Stimulated activated CD4-positive, alpha-beta T cell treated with anti-CD3 and anti-CD28 coated beads, Interleukin-12 subunit alpha, Interleukin-12 subunit beta, amount 100 ng/mL, for 48 hours (primary cell): Measurements from ENCODE around the gene NCKIPSD.

Source experiments
- DNase-seq, 3 donors: peaks; one replicate each; pipeline ENCODE4 v3.0.0-alpha.2; 2020; ENCODE audit warnings: low read depth in 2 of 3, low spot score in 1 of 3

NCKIPSD gene

DNA sequence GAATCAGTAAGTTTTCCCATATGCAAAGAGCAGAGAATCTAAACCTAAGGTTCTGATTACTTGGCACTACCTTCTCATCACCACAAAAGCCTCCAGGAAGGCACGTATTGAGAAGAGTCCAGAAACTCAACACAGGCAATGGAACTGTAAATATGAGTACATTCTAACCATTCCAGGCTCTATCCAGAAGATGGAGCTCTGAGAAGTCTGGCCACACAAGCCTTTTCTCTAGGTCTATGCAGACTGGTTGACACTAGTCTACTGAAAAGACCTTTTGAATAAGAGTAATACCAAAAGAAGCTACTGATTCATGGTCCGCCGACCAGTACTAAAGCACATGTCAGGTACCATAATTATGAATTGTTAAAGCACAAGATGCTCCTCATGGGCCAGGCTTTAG, 12.2 kb upstream of the NCKIPSD start:
- DNase-seq: no peak

DNA sequence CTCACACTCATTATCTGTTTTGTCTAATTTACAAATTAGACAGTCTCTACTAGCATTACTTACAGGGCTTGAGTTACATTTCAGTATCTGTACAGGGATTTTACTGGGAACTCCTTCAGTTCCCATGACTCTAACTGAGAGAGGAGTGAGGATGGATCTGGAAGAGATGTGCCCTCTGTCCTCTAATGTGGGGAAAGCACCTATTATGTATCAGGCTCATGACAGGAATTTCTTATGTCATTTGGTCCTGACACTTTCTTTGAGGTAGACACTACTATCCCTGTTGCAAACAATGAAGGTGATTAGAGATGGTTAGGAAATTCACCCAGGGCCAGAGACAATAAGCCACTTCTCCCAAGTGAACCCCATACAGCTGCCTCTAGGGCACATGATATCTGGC, 10.9 kb upstream of the NCKIPSD start:
- no peak for DNase-seq

DNA sequence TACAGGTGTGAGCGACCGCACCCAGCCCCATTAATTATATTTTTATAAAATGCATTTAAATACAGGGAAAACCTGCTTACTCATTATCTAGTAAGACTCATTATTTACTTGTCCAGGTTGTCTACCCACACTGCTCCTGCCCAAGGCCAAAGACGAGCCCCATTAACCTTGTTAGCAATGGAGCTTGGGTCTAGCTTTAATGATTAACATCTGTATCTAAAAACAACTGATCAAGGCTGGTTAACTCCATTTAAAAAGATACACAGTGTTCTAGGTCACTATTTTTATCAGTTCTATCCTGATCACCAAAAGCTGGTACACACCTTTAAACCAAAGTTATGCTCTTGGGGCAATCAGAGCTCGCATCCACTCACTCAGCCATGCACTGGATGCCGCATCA, 10.4 kb upstream of the NCKIPSD start:
- no peak for DNase-seq

DNA sequence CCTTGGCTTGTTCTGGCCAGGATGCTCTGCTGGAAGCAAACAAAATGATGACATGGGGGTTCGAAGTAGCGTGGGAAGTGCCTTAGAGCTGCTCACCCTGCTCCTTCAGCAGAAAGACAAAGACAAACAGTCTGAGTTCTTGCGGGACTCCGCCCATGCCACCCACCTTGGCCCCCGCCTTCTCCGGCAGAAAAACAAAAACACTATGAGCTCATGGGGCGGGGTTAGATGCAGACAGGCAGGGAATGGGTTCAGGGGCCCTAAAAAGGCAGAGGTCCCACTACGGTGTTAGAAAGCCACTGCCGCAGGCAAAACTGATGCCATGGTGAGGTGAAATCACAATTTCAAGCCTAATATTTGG, 9.7 kb upstream of the NCKIPSD start:
- no peak for DNase-seq

DNA sequence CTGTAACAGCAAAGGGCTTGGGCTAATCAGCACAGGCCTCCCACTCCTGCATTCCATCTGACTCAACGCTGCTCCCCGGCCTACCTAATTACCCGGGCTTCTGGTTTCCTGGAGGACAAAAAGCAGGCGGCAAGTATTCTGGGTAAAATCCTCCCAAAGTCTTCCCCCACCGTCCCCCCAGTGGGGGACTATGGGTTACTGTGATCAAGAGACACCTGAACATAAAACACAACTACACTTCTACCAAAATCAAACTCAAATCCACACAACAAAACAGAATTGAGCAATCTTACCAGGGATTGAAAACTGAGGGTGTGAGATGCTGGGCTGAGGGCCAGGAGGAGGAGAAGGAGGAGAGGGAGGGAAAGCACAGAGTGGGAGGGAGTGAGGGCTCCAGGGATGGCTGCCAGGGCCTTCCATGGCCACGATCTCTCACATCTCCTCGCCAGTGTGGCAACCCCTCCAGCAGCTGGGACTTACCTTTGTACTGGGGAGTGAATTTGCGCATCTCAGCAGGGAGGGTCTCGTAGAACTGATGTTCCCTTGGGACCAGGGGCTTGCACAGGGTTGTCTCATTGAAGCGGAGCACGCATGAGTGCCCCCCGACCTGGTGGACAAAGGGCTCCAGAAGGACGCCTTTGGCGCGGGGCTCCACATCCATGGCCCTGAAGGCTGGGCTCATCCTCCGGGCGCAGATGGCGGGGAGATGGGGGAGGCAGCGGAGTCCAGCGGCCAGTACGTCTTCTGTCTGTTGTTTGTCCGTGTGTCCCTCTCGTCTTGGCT, 9.1 kb upstream of the NCKIPSD start:
- no peak for DNase-seq

DNA sequence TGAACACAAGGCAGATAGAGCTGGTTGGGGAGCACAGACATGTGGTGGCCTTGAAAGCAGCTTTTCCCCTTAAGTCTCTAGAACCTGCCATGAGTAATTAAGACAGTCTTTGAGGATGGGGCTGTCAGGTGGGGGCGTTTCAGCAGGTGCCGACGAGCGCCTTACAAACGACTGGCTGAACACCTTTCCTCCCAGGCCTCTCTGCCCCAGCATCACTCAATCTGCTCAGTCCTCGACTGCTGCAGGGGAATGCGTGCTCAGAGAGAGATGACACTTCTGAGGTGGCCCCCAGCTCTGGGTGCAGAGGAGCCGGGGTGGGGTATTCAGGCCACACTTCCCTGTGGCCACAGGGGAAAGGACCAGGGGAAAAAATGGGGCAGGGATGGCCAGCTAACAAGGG, 8.1 kb upstream of the NCKIPSD start:
- no peak for DNase-seq

DNA sequence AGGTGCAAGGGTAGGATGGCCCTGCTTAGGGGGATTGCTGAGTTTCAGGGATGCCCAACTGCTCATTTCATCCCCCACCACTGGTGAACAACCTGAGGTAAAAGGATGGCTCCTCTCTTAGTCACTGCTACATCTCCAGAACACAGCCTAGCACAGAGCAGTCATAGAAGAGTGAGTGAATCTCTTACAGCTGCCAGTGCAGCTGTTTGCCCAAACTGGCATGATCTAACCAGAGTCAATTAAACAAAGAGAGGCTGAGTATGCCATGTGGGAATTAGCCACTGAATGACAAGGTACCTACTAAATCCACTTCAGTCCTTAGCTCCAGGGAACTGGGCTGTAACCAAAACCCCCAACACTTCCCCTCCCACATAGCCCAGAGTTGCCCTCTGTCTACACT, 6.8 kb upstream of the NCKIPSD start:
- DNase-seq: no peak

DNA sequence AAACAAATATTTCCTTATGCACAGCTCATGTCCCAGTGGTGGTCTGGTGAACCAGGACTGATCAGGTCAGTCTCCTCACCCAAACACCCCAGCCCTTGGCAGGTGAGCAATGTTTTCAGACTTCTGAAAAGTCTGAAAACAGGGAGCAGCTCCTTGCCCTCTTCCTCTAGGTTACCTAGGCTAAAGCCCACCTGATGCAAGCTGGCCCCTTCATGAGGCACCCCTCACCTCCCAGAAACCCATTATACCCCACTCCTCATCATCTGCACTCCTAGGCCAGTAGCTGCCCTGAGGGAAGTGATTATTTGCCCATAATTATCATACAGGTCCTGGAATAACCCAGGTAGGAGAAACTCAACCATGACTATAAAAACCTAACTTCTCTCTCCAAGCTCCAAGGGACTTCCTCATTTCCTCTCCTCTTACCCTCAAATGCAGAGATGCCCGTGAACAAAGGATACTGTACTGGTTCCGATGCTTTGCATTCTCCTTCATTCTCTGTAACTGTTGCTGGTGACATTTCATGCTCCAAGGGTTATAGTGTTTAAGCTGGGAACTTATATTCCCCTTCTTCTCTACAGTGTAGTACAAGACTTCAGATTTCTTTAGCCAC, 5.2 kb upstream of the NCKIPSD start:
- no peak for DNase-seq

DNA sequence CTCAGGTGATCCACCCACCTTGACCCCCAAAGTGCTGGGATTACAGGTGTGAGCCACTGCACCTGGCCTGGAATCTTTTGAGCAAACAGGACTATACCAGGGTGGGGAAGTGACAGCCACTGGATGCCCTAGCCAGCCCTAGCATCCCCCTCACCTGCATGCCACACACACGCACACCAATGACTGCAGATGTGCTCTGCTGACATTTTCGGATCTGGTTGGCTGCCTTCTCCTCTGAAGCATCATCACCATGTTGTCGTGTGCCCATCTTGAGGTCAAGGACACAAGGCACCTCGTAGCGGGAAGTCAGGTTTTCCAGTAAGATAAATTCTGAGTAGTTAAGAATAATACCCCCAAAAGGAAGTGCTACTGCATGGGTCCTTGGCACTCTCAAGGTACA, 3.7 kb upstream of the NCKIPSD start:
- DNase-seq: no peak

DNA sequence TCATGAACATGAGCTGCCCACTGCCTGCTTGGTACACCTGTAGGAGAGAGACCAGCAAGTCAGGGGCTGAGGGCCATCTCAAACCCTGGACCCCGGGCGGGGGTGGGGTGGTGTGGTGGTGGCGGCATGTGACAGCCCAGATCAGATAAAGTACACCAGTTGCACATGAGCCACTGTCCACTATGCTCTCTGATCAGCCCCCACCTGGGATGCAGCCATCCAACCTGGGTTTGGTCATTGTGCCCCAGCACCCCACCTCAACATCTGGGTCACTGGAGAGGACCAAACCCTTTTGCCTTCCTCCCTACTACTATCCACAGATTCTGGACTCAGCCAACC, 3.0 kb upstream of the NCKIPSD start:
- no peak for DNase-seq

DNA sequence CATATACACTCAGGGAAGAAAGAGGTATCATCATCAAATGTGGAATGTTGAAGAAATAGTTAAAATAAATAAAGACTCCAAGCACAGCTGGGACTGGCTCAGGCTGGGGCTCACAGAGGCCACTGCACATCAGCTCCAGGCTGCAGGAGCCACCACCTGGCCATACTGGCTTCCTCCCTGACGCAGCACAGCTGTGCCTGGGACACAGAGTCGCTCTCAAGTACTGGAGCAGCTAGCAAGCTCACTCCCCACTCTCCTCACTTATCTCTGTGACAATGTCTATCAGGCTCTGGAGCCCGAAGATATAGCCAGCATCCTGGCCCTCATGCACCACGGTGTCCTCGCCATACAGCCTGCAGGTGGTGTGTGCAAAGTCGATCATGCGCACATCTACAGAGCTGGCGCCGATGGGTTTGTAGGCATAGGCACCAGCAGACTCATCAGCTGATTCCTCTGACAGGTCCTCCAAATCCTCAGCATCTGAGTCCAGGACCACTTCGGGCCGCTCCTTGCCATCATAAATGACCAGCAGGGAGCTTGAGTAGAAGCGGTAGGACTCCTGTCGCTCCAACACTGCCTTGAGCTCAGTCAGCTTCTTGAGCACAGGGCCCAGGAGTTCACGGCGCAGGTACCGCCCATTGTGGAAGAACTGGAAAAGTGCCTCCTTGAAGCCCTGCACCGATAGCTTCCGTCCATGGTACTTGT, 2.5 kb upstream of the NCKIPSD start:
- no peak for DNase-seq

DNA sequence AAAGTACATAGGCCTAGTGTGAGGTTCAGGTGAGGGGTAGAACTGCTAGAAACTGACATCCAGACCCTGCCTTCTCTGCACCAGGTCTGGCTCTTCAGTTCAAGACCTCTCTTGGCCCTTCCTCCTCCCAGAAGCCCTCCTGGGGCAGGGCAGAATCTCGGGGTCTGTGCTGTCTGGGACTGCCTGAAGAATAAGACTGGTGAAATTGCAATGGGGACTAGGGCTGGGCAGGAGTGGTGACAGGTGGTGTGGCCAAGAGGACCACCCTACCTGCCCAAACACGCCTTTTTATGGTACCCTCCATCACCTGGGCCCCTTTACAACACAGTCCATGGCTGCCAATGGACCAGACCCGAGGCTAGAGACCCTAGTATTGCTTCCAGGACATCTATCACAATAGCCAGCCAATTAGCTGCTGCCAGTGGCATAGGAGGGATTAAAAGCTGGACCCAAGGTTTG, 1.5 kb upstream of the NCKIPSD start:
- no peak for DNase-seq

DNA sequence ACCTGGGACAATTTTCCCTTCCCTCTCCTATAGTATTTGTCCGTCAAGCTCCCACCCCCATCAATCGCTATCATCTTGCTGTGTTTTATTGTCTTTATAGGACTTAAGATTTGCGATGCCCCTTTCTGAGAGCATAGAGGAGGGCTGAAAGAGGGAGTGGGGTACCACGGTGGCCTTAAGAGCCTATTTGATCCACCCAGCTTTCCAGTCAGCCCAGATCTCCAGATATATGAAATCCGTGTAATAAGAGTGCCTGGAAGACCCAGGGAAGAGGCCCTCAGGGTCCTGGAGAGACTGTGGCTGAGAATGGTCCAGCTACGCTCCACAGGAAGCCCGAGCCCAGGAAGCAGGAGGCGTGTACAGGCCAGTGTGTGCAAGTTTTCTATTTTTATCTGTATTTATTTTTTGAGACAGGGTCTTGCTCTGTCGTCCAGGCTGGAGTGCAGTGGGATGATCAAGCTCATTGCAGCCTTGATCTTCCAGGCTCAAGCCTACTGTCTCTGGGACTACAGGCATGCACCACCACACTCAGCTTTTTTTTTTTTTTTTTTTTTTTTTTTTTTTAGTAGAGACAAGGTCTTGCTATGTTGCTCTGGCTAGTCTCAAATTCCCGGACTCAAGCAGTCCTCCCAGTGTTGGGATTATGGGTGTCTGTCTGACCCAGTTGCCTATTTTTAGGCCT, 964 bp upstream of the NCKIPSD start:
- DNase-seq: no peak

DNA sequence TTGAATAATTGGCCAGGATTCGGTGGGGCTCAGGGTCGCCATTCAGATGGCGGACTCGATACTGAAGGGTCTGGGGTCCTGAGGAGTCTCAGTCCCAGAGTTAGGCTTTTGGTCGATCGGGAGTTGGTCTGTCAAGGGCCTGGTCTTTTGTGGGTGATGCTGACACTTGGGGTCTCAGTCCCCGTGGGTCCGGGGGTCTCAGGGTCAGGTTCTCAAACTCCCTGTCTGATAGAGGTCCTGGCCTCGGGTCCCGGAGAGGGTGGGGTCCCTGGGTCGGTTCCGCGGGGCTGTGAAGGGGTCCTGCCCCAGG, 467 bp downstream of the NCKIPSD start:
- no peak for DNase-seq

DNA sequence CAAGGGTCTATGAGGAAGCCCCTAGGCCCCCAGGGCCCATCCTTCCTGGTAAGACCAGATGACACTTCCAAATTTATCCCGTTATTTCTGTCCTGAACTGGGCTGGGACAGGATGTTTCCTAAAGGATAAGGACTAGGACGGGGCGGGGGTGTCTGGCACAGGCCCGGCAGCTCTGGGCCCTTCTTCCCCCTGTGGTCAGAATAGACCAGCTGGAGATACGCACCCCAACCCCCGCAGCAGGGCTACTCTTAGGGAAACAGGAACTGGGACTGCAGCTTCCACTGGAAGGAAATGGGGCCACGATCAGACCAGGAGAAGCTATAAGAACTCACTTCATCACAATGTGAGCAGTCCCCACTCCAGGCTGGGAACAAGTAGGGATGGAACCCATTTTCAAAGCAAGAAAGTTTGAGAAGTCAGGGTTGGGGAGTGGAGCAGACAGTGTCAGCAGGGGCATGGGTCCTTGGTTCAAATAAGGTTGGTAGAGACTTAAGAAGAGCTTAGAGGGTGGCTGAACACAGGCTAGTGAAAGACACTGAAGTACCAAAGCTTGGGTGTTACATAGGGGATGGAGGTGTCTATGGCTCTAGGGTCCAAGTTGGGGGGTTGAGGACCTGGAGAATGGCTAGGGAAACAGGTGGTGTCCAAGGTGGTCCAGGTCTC, 1.1 kb downstream of the NCKIPSD start:
- no peak for DNase-seq

DNA sequence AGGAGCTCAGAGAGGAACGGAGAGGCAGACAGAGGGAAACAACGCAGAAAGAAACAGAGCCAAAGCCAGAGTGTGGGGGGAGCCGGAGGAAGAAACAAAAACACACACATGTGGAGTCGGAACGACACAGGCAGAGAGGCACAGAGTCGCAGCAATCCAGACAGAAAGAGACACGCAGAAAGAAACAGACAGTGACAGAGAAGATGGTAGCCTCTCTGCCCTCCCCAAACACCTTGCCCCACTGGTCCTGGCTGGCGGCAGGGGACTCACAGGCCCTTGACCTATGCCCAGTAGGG, 1.7 kb downstream of the NCKIPSD start:
- no peak for DNase-seq

DNA sequence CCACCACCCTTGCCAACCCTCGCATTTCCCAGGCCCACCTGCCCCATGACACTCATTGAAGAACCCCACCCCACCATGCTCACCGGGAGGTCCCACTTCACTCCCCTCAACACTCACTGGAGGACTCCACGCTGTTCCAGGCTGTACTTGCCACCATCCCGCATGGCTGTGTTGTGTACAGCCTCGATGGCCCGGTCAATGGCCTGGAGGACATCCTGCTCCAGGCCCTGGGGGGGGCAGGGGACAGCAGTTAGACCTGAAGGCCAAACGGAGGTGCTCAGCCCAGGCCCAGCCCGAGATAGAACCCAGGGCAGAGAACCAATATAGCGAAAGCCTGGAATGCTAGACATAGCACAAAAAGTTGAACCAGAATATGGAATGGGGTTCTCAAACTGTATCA, 2.9 kb downstream of the NCKIPSD start:
- DNase-seq: no peak

DNA sequence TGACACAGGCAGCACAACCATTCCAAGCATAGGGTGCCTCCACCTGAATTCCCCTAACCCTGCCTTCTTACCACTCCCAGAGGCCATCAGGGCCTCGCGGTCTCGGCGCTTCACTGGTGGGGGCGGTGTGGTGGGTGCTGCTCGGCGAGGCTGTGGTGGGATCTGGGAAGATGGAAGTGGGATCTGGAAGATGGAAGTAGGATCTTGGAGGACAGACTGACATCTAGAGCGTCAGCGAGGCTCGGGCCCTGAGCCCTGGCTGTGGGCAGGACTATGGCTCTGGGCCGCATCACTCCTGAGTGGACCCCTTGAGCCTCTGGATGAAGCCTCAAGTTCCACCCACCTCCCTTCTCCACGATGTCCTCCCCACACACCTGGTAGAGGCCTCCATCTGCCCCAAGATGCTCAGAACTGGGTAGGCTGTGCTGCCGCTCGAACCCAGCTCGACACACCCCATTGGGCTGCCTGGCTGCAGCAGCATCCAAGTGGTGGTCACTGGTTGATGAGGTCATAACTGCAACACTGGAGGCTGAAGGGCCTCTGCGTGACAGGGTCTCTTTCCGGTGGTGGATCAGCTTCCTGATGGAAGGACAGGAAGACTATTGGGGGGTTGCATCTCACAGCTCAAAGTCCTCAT, 3.6 kb downstream of the NCKIPSD start:
- DNase-seq: no peak

DNA sequence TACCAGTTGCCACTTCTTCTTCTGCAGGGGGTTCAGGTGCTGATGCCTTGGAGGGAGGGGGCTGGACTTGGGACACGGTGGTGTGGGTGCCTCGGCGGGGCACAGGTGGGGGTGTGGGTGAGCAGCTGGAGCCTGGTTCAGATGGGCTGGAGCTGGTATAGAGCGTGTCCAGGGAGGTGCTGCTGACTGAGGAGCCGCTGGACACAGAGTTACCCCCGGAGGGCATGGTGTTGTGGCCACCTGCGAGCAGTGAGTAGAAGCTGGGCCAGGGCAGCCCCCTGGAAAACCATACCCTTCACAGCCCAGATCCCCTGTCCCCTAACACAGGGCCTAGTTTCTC, 4.2 kb downstream of the NCKIPSD start:
- DNase-seq: no peak

DNA sequence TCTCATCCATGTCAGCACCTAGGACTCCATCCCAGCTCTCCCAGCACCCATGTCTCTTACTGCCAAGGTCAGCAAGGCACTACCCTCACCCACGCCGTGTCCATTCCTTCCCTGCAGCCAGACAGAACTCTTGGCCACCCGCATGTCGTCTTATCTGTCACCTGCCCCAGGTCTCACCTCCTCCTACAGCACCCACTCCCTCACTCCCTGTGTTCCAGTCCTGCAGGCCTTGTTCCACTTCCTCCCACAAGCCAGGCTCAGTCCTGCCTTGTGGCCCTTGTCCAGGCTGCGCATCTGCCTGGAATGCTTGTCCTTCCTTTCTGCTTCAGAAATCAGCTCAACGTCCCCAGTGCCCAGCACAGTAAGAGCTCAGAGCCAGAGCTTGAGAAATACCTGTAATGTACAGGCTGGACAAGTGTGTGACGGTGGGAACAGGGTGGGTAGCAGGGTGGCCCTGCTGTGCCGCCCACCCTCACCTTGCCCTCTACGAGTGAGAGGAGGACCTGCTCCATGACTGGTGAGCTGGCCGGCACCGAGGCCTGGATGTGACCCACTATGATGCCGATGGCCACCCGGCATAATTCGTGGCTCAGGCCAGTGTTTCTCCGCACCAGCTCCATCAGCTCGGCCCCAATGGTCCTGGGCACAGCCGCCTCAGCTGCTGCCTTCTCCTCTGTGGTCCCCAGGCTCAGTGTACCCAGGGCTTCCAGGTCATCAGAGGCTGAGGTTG, 4.7 kb downstream of the NCKIPSD start:
- DNase-seq: no peak
